A549 (cell line): ENCODE results near the gene NASP.

ENCODE experiments used
- CBX8 ChIP-seq: fragments of 200-600 bp; sonication (generic); IDR thresholded peaks from 2 replicates; pipeline ENCODE4 v1.6.1; 2016
- TF ChIP-seq, protein P1 (sequence below): fragments of >200 bp; sonication (Bioruptor Twin); formaldehyde crosslinking; IDR thresholded peaks from 3 replicates; pipeline ENCODE4 v1.5.1; 2016

GRCh38 chr1:45619149-45619921, 35.5 kb downstream of the NASP start:
- TF ChIP-seq, protein P1, sequence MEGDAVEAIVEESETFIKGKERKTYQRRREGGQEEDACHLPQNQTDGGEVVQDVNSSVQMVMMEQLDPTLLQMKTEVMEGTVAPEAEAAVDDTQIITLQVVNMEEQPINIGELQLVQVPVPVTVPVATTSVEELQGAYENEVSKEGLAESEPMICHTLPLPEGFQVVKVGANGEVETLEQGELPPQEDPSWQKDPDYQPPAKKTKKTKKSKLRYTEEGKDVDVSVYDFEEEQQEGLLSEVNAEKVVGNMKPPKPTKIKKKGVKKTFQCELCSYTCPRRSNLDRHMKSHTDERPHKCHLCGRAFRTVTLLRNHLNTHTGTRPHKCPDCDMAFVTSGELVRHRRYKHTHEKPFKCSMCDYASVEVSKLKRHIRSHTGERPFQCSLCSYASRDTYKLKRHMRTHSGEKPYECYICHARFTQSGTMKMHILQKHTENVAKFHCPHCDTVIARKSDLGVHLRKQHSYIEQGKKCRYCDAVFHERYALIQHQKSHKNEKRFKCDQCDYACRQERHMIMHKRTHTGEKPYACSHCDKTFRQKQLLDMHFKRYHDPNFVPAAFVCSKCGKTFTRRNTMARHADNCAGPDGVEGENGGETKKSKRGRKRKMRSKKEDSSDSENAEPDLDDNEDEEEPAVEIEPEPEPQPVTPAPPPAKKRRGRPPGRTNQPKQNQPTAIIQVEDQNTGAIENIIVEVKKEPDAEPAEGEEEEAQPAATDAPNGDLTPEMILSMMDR: no peak
- no peak for TF ChIP-seq CBX8
